HG02943 (cell line): Measurements from ENCODE around the gene LYZL4.

Source experiments
- ATAC-seq: cut with Tn5 transposase; IDR thresholded peaks from one replicate; pipeline ENCODE4 v1.9.1; 2021; ENCODE audit warnings: mild to moderate bottlenecking, low read depth, moderate library complexity; ENCODE audit not compliant: unreplicated experiment

LYZL4 gene

DNA sequence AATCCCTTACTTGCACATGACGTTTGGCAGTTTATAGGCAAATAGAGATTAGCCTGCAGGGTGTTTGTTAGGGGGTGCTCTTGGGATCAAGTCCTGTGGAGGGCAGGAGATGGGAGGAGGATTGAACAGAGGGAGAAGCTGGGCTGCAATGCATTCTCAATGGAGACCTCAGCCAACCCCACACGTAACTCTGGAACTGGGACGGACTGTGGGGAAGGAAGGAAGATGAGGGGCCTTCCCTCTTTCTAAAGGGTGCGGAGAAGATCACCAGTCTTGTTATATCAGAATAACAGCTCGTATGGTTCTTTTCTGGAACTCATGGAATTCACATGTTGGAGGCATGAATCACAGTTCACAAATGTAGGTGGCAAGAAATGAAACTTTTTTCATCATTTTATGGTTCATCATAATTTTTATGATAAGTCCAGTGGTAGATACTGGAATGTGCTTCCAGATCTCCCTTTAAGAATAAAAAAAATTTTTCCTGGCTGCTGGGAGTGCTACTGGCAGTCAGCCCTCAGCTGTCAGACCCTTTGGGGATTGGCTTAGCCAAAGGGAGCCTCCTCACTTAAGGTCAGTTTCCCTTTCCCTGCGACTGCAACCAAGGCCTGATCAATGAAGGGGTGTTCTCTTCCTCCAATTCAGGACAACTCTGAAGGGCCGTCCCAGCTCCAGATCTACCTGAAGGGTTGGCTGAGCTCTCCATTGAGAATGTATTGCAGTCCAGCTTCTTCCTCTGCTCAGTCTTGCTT, 20.5 kb upstream of the LYZL4 start:
- no peak for ATAC-seq

DNA sequence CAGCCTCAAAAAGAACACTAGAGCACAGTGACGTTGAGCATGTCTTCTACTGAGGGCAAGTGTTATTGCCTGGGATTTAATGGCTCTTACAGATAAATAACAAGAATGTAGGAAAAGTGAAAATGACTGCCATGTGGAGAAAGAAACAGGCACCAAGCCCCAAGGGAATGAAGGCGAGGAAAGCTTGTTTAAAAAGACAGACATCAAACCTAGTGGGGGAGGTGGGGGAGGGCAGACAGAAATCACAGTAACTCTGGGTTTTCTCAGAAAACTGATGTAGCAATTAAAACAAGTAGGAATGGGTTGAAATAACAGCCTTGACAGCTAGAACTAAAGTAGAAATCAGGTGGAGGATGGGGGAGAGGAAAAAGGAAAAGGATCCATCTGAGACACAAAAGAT, 18.4 kb upstream of the LYZL4 start:
- no peak for ATAC-seq

DNA sequence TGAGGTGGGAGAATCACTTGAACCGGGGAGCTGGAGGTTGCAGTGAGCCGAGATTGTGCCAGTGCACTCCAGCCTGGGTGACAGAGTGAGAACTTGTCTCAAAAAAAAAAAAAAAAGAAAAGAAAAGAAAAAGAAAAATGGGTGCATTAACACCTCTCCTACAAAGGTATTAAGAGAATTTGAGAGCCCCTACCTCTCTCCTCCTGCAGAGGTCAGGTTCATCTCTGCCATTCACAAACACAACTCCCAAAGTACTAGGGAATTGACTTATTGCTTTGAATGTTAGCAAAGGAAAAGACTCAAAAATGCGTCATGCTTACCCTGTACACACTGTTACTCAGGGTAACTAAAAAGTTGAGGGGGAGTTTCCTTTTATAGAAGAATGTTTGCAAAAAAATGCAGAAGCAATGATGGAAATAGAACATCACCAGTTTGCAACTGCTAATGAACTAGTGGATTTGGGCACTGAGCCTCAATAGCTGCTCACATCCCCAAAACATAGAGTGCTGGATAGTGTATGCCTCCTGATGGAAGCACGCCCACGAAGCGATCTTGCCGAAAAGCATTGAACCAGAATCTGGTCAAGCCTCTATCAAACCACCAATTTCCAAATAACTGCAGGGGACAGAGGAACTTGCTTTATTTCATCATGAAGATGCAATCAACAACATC, 15.5 kb upstream of the LYZL4 start:
- no peak for ATAC-seq

DNA sequence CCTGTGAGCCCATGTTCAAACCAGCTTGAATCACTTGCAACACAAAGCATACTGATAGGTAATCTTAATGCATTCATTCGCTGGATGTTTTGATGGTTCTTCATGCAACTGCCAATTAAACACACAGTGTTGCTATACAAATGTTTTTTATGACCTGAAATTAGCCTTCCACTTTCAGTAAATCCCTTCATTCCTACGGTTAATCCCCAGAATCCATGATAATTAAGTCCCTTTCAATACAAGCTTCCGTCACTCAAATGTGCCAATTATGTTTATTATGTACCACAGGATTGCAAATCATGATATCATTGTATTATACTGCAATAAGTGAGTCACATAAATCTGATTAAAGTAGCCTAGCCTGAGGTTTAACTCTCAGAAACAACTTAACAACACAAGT, 14.5 kb upstream of the LYZL4 start:
- ATAC-seq = no peak

DNA sequence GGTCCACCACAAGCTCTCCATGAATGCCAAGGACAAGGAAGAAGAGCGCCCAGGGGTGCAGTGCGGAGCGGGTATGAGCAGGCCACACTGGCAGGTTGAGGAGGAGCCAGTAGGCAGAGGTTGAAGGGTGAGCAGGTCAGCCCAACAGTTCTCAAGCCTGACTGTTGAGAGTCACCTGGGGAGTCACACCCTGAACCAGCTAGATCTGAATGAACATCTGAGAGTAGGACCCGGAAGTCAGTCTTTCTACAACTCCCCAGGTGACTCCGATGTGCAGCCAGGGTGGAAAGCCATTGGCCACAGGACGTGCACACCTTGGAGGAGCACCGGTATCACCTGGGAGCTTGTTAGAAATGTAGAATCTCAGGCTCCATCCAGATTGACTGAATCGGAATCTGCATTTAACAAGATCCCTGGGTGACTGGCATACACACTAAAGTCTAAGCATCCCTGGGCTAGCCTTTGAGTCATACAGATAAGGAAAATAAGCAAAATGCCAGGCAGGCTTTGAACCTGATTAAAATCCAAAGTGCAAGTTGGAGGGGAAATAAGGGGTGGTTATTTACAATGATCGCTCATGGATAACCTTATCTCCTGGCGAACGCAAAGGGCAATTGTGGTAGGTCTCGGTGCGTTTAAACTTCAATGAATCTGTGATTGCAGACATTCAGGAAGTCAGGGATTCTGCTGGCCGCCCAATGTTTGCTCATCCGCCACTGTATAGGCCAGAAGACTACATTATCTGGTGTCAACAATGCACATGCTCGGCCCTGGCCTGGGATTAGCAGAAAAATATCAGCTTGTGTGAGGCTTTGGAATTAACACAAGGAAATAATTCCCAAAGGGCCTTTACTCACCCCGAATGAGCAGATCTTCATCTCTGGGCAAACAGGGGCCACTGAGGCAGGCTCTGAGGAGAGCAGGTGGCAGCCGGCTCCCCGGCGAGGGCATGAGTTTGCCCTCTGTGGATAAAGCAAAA, 11.7 kb upstream of the LYZL4 start:
- no peak for ATAC-seq

DNA sequence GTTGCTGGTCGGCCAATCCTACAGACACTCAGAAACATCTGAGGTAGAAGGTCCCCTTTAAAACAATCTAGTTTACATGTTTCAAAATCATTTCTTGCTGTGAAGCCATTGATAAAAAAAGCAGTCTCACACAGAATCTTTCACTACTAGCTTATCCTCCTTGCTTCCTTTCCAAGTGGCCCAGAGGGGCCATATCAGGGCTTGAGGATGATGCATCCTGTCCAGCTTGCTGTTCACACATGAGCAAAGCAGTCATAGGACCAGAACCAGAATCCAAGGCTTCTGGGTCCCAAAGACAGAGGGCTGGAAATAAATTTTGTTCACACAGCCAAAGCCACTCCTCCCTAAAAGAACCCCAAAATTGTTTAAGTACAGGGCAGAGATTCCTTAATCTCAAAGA, 9.2 kb upstream of the LYZL4 start:
- no peak for ATAC-seq

DNA sequence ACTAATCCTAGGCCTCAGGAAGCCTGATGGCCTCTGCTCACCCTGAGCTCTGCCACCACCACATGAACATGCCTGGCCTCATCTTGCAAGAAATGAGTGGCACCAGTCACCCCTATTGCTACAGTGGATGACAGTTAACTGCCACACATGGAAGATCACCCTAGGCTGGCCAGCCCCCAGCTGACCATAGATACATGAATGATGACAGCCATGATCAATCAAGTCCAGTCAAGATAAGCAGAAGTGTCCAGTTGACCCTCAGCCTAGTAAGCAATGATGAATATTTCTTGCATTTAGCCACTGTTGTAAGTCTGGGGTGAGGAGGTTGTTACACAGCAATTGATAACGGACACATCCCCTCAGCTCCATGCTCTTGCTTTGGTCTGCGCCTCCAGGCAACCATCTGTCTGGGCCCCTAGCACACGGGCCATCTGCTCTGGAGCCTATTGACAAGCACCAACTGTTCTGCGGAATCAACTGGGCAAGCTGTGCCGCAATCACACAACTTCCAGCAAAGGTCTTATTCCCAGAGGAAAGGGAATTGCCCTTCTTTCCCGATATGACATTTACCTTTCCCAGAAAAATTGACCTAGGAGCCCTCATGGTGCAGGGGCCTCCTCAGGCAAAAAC, 2.2 kb upstream of the LYZL4 start:
- no peak for ATAC-seq

DNA sequence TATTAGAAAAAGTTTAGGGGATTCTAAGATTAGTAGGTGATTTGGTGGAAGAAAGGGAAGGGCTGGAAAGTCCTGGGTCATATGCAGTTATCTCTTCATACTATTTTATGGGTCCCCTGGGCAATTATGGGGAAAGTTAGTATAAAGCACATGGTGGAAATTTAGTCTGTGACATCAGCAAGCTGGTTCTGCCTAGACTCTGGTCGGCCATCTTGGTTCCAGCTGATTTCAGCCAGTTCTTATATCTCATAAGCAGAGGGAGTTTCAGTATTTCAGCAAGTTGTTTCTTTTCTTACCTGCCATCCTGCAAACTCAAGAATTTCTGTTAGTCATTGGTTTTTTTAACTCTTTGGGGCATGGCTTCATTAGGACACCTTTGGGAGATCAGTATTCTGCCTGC, 1.0 kb upstream of the LYZL4 start:
- ATAC-seq = no peak

DNA sequence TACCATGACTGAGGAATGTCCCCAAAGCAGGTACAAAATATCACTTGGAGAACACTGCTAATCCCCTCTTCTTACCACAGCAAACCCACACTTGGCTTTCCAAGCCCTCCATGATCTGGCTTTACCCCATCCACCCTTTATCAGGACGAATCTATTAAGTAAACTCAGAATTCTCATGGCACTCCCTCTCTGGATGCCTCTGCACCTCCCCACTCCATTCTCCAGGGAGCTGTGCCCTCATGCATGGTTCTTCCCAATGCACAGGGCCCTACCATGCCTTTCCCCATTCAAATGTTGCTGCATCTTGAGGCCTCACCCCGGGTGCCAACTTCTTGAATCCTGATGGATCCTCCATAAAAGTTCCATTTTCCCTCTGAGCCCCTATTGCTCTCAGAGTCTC, 2.3 kb downstream of the LYZL4 start:
- no peak for ATAC-seq

DNA sequence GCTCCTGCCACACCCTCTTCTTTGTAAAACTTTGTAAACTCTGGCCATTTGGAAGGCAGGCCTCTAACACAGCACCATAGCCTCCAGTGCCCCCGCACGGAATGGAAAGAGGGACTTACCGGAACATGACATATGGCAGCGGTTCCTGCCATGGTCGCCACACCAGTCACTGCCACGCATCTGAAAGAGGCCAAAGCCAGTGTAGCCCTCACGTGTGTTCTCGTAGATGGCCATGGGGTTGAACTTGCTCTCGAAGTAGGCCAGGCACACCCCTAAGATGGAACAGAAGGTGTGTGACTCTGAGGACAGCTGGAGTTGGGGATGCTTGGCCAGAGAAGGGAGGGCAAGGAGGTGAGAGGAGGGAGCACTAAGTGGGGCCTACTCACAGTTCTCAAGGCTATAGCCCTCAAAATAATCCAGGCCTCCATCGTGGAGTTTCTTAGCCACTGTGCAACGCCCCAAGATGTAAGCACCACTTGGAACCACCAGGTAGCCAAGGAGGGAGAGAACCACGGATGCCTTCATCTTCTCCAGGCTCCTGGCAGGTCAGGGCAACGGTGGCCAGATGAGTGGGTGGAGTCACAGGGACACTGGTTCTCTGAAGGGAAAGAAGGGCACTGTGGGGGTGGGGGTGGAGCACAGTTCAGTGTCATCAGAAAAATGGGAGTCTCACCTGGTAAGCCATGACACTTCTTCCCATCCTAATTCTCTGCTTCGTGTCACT, 3.5 kb downstream of the LYZL4 start:
- ATAC-seq = no peak

DNA sequence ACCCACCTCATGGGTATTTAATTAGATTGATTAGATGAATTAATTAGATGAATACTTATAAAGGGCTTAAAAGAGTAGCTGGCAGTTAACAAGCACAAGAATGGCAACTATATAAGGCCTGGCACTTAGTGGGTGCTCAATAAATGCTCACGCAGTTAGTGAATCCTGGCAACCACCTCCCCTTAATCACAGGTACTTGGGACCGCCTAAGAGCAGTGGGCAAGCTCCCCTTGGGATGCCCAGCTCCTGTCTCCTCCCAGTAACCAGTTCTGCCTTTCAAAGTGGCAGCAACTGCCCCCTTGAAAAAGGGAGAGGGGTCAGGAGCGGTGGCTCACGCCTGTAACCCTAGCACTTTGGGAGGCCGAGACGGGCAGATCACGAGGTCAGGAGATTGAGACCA, 4.6 kb downstream of the LYZL4 start:
- no peak for ATAC-seq

DNA sequence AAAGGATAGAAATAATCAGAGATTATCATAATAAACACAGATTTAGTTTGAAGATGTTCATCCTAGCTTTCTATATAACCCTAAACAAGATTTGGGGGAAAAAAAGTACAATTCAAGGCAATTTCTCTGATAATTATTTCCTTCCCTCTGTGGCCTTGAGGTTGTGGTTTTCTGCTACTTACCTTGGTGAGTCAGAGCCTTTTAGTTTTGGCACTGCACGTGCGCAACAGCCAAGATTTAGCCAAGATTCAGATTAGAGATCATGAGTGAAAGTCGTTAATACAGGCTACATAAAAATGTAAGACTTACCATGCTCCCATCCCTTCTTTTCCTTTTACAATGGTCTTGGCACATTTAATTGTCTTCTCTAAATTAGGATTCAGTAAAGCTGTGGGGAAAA, 6.7 kb downstream of the LYZL4 start:
- no peak for ATAC-seq

DNA sequence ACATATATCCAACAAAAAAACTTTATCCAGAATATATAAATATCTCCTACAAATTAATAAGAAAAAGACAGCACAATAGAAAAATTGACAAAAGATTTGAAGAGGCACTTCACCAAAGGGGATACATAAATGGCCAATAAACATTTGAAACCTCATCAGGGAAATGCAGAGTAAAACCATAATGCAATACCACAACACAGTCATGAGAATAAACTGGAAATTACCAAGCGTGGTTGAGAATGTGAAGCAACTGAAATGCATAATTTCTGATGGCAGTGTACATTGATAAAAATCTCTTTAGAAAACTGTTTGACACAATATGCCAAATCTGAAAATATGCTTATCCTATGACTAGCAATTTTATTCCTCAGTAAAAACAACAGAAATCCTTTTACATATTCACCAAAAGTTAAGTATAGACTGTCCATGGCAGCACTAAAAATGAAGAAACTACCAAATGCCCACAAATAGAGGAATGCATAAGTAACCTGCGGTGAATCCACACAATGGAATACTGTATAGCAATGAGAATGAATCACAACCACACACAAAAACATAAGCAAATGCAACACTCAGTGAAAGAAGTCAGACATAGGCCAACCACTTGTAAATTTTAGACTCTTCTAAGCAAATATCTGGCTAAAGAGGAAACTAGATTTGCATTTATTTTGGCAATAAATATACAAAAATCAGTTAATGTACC, 7.9 kb downstream of the LYZL4 start:
- ATAC-seq = no peak

DNA sequence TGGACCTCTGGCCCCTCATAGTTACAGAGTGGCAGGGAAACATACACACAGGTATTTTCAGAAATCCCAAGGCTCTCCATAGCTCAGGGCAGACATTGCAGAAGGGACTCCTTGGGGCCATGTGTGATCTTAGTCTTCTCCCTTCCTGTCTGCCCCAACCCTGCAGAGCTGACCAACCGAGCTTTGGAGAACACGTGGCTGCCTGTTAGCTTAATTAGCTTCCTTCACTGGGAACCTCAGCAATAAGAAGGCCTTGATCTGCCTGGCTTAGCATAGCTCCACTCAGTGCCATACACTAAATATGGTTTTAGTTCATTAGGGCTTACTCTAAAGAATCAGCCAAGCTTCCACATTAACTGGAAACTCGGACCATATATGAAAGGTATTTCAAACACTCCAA, 12.3 kb downstream of the LYZL4 start:
- no peak for ATAC-seq

DNA sequence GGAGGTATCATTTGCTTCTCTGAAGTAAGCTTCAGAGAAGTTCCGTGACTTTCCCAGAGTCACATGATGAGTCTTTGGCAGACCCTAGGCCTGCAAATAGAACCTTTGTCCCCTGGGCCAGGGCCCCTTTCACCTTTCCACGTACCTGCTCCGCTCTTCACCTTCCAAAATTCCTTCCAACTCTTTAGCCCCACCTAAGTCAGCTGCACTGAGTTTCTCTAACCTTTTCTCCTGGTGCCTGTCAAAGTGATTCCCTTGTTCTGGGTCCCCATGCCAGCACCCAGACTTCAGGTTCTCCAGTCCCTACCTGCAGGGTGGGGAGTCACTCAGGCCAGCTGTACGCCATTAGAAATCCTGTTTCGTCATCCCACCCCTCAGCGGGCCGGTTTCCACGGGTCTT, 12.8 kb downstream of the LYZL4 start:
- ATAC-seq = no peak

DNA sequence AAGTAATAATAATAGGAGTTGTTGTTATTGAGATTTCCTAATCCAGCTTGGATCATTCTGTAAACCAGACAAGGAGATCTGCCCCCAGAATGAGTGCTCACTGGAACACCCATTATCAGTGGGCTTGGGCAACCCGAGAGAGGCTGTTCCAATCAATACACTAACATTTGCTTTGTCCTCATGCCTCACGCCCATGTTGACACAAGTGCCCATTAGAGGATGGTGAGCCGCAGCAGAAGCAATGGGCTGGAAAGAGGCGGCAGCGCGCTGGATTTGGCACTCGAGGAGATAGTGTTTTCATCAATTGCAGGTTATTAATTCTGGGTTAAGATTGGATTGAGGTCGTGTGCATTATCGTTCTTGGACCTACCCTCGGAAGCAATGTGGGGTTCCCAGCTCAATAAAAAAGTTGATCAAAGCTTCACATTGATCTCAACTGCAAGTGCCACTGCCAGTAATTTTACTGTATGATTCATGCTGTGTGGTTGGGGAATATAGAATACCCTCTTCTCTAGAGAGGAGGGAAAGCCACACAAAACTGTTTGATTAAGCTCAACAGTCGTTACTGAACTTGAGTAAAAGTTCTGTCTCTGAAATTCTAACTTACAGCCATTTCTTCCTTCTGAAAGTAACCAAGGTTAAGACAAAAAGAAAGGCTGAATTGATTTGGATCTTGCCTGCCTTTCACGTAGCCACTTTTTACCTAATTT, 15.7 kb downstream of the LYZL4 start:
- ATAC-seq = no peak

DNA sequence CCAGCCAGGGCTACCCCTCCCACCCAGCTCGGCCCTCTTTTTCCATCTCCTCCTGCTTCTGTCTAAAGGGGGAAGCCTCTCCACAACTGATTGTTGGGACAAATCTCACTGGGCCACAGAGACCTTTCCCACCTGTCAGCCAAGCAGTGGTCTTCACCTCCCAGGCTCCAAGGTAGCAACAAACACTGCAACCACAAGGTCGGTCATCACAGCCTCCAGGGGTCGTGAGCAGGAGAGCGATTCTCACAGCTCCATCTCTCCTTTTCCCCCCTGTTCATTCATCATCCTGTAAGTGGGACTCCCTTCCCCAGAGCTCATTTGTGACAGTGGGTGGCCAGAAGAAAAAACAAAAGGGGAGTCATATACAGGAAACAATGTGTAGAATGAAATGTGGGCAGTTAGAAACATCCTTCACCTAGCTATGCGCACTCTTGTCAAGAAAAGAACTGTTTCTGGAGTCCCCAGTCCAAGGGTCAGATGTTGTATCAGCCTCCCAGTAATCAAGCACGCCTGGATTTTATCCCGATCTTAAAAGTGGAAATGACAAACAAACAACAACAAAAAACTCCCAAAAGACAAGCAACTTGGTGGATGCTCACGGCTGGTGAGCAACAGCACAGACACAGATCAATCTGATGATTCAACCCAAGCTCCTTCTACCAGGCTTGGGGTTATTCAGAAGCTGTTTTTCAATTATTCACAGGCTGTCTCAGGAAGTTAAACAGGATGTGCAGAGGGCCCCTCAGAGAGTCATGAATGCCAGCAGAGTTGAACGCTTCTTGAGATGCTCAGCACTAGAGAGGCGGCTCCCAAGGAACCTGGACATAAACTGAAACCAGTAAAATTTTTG, 22.4 kb downstream of the LYZL4 start:
- no peak for ATAC-seq

DNA sequence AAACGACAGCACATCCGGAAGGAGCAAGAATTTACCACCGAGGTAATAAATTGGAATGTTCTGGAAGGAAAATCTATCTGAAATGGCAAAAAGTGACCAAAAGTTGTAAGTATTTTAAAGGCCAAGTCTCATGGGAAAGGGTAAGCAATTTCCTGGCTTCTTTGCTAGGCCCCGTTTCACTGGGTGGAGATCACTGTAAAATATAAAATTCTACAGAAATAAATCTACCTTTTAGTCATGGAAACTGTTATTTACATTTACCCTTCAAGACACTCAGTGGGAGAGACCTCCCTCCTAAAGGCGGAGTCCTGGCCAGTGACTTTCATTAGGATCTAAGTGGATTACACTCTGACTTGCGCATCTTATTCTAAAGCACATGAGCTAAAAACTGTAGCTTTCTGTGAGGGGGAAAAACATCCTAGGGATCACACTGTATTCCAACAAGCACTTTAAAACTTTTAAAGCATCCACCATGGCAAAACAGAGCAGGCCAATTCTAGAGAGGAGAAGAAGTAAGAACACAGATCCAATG, 28.8 kb downstream of the LYZL4 start:
- ATAC-seq = no peak
